Liver (tissue), 9 donors: ENCODE results near the gene RAB6A. TPM values are rescaled to one million over a fixed set of nuclear protein-coding genes. Genes with fewer than 3 reads are reported as not detected.

ENCODE experiments used
- DNase-seq: peaks from one replicate; pipeline ENCODE4 v3.0.0-alpha.2; 2017; ENCODE audit warnings: low spot score
- H3K27ac ChIP-seq, 2 donors: one replicate each; pipeline ENCODE4 v1.7.0; 2013; ENCODE audit warnings: inconsistent platforms in 2 of 2, low read length in 2 of 2, control low read depth in 1 of 2, low read depth in 1 of 2, mild to moderate bottlenecking in 1 of 2
- H3K27me3 ChIP-seq, 4 donors: one replicate each; pipeline versions ENCODE4 v1.6.1 to v1.7.0; 2013; ENCODE audit warnings: low read length in 3 of 4, inconsistent platforms in 1 of 4, mild to moderate bottlenecking in 1 of 4, moderate library complexity in 1 of 4; ENCODE audit not compliant: control insufficient read depth in 4 of 4, insufficient read depth in 4 of 4
- H3K36me3 ChIP-seq, 4 donors: one replicate each; pipeline versions ENCODE4 v1.6.1 to v1.7.0; 2013; ENCODE audit warnings: low read length in 3 of 4, mild to moderate bottlenecking in 3 of 4, low read depth in 1 of 4, moderate library complexity in 1 of 4; ENCODE audit not compliant: control insufficient read depth in 4 of 4, insufficient read depth in 3 of 4
- H3K4me1 ChIP-seq, 4 donors: one replicate each; pipeline versions ENCODE4 v1.6.1 to v1.7.0; 2013; ENCODE audit warnings: low read length in 3 of 4, mild to moderate bottlenecking in 3 of 4, moderate library complexity in 1 of 4; ENCODE audit not compliant: control insufficient read depth in 4 of 4, insufficient read depth in 4 of 4
- H3K4me3 ChIP-seq, 3 donors: one replicate each; pipeline versions ENCODE4 v1.6.1 to v1.7.0; 2013; ENCODE audit warnings: low read length in 3 of 3, control low read depth in 1 of 3, low read depth in 1 of 3, mild to moderate bottlenecking in 1 of 3
- H3K9ac ChIP-seq, 2 donors: one replicate each; pipeline ENCODE4 v1.7.0; 2013; ENCODE audit warnings: low read length in 2 of 2, mild to moderate bottlenecking in 2 of 2, moderate library complexity in 2 of 2, control low read depth in 1 of 2, low read depth in 1 of 2
- H3K9me3 ChIP-seq, 4 donors: one replicate each; pipeline versions ENCODE4 v1.6.1 to v1.7.0; 2013; ENCODE audit warnings: low read length in 3 of 4; ENCODE audit not compliant: control insufficient read depth in 4 of 4
- EGR1 ChIP-seq, 2 donors: IDR thresholded peaks; 2 replicates each; pipeline ENCODE4 v1.6.1; 2016 to 2018; ENCODE audit warnings: antibody characterized with exemption in 2 of 2, low read depth in 2 of 2
- FOXA1 ChIP-seq: IDR thresholded peaks from 2 replicates; pipeline ENCODE4 v1.6.1; 2016; ENCODE audit warnings: antibody characterized with exemption
- FOXA2 ChIP-seq: IDR thresholded peaks from 2 replicates; pipeline ENCODE4 v1.6.1; 2016; ENCODE audit warnings: antibody characterized with exemption
- GABPA ChIP-seq, 2 donors: IDR thresholded peaks in 1 of 2; conservative IDR thresholded peaks in 1 of 2; 2 replicates each; pipeline ENCODE4 v1.6.1; 2016; ENCODE audit warnings: antibody characterized with exemption in 2 of 2, mild to moderate bottlenecking in 1 of 2, moderate library complexity in 1 of 2
- HNF4A ChIP-seq, 2 donors: conservative IDR thresholded peaks; 2 replicates each; pipeline ENCODE4 v1.6.1; 2016; ENCODE audit warnings: antibody characterized with exemption in 2 of 2, mild to moderate bottlenecking in 2 of 2
- HNF4G ChIP-seq: IDR thresholded peaks from 2 replicates; pipeline ENCODE4 v1.6.1; 2016; ENCODE audit warnings: antibody characterized with exemption
- JUND ChIP-seq, 2 donors: IDR thresholded peaks; 2 replicates each; pipeline ENCODE4 v1.6.1; 2016; ENCODE audit warnings: antibody characterized with exemption in 2 of 2
- NR2F2 ChIP-seq: IDR thresholded peaks from 2 replicates; pipeline ENCODE4 v1.6.1; 2016; ENCODE audit warnings: antibody characterized with exemption
- RAD21 ChIP-seq, 2 donors: IDR thresholded peaks; 2 replicates each; pipeline ENCODE4 v1.6.1; 2016; ENCODE audit warnings: antibody characterized with exemption in 2 of 2, mild to moderate bottlenecking in 2 of 2
- RXRA ChIP-seq, 2 donors: IDR thresholded peaks; 2 replicates each; pipeline ENCODE4 v1.6.1; 2017 to 2018; ENCODE audit warnings: antibody characterized with exemption in 2 of 2, mild to moderate bottlenecking in 1 of 2
- SP1 ChIP-seq: IDR thresholded peaks from 2 replicates; pipeline ENCODE4 v1.6.1; 2018; ENCODE audit warnings: antibody characterized with exemption, mild to moderate bottlenecking
- TAF1 ChIP-seq: conservative IDR thresholded peaks from 2 replicates; pipeline ENCODE4 v1.6.1; 2016; ENCODE audit warnings: antibody characterized with exemption, mild to moderate bottlenecking
- YY1 ChIP-seq: IDR thresholded peaks from 2 replicates; pipeline ENCODE4 v1.6.1; 2016; ENCODE audit warnings: antibody characterized with exemption, mild to moderate bottlenecking
- WGBS: extraction: QIAGEN DNeasy Blood & Tissue Kit; methylation state at CpG from one replicate; pipeline ENCODE4 v1.1.7; 2013; 5-methylcytosine and 5-hydroxymethylcytosine counted together
- polyA plus RNA-seq, 2 donors: library from polyadenylated mRNA; stranded (reverse) in 1 of 2; unstranded in 1 of 2; fragments of 200-250 nt in 1 of 2; fragments of >200 nt in 1 of 2; fragmentation: Nextera tagmentation in 1 of 2; extraction: Ambion mirVana in 1 of 2; gene quantifications; one replicate each; pipeline versions ENCODE4 v1.2.1 to v1.2.3, GENCODE V29; 2013 to 2015
- total RNA-seq, 2 donors: library from RNA; depleted of rRNA; stranded (reverse); fragments of >200 nt; gene quantifications; one replicate each; pipeline ENCODE4 v1.2.3, GENCODE V29; 2014
- TF ChIP-seq, protein P1 (sequence below): IDR thresholded peaks from 2 replicates; pipeline ENCODE4 v1.6.1; 2016; ENCODE audit warnings: antibody characterized with exemption
- TF ChIP-seq, protein P2 (sequence below): IDR thresholded peaks from 2 replicates; pipeline ENCODE4 v1.6.1; 2016; ENCODE audit warnings: antibody characterized with exemption
- TF ChIP-seq, protein P3 (sequence below): fragments of 150-350 bp; IDR thresholded peaks from 2 replicates; pipeline ENCODE4 v1.5.1; 2017; ENCODE audit warnings: improper control_type of control experiment, low read depth, low read length; ENCODE audit not compliant: missing input control
- TF ChIP-seq, protein P4 (sequence below): IDR thresholded peaks from 2 replicates; pipeline ENCODE4 v1.6.1; 2016; ENCODE audit warnings: antibody characterized with exemption, mild to moderate bottlenecking
- TF ChIP-seq, protein P5 (sequence below): IDR thresholded peaks from 2 replicates; pipeline ENCODE4 v1.6.1; 2016; ENCODE audit warnings: antibody characterized with exemption
- donor health status: healthy.
- donor health status: healthy.
- donor health status: healthy.
- donor health status: healthy.
- donor health status: healthy.

The RAB6A gene
- total and polyA plus RNA-seq, 4 donors: 36.0 to 165 (median 51.5) TPM

DNA sequence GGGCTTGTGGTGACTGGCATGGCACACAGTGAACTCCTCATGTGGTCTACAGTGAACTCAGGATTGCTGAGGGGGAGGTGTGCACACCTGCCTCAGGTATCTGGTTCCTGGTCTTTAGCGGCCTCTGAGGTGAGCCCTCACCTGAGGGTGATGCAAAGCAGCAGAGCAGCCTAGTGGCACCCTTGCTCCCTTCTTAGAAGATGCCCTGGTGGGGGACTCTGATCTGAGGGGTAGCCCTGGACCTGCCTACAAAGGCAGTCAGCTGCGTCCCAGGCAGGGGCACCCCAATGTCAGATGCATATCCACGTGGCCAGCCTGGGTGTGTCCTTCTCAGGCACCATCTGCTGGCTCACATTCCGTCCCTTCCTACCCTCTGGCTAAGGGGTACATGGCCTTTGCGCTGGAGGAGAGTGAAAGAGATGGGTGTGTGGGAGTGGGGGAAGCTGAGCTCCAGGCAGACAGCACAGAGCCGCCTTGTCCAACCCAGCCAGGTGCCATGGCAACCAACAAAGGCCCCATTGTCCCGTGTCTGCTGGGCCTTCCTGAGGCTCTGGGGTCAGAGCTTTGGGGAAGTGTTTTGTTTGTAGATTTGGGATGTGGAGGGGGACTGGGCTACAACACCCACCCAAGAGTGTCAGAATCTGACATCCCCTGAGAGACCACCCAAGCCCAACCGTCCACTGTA is 108.7 kb downstream of the RAB6A start:
- DNase-seq: no peak
- Histone ChIP-seq H3K4me3 (no peak overlapping the region), H3K4me1 (peaks cover 0 to 8% (median 2%) of the 10 kb centered on the region in 4 donors), H3K27ac (no peak overlapping the region), H3K9ac (no peak overlapping the region), H3K36me3 (no peaks in the 10 kb centered on the region), H3K27me3 (no peaks in the 10 kb centered on the region), H3K9me3 (no peaks in the 10 kb centered on the region)
- WGBS: 81% methylated on average over 8 of the region's 8 CpGs
- TF ChIP-seq, protein P1, sequence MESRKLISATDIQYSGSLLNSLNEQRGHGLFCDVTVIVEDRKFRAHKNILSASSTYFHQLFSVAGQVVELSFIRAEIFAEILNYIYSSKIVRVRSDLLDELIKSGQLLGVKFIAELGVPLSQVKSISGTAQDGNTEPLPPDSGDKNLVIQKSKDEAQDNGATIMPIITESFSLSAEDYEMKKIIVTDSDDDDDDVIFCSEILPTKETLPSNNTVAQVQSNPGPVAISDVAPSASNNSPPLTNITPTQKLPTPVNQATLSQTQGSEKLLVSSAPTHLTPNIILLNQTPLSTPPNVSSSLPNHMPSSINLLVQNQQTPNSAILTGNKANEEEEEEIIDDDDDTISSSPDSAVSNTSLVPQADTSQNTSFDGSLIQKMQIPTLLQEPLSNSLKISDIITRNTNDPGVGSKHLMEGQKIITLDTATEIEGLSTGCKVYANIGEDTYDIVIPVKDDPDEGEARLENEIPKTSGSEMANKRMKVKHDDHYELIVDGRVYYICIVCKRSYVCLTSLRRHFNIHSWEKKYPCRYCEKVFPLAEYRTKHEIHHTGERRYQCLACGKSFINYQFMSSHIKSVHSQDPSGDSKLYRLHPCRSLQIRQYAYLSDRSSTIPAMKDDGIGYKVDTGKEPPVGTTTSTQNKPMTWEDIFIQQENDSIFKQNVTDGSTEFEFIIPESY: no peak
- TF ChIP-seq, protein P2, sequence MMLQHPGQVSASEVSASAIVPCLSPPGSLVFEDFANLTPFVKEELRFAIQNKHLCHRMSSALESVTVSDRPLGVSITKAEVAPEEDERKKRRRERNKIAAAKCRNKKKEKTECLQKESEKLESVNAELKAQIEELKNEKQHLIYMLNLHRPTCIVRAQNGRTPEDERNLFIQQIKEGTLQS: no peak
- TF ChIP-seq FOXA1 (no peak), YY1 (no peak), EGR1 (IDR thresholded peaks at IDR 0.05; ENCODE audit: low read depth in 2 of 2) (no peak), RXRA (IDR thresholded peaks at IDR 0.05) (no peak), GABPA (IDR thresholded peaks at IDR 0.05 in 1 of 2, conservative IDR thresholded peaks at IDR 0.05 in 1 of 2) (no peak), HNF4G (no peak), NR2F2 (no peak), JUND (IDR thresholded peaks at IDR 0.05) (no peak), HNF4A (conservative IDR thresholded peaks at IDR 0.05) (no peak), TAF1 (no peak)
- TF ChIP-seq, protein P3, sequence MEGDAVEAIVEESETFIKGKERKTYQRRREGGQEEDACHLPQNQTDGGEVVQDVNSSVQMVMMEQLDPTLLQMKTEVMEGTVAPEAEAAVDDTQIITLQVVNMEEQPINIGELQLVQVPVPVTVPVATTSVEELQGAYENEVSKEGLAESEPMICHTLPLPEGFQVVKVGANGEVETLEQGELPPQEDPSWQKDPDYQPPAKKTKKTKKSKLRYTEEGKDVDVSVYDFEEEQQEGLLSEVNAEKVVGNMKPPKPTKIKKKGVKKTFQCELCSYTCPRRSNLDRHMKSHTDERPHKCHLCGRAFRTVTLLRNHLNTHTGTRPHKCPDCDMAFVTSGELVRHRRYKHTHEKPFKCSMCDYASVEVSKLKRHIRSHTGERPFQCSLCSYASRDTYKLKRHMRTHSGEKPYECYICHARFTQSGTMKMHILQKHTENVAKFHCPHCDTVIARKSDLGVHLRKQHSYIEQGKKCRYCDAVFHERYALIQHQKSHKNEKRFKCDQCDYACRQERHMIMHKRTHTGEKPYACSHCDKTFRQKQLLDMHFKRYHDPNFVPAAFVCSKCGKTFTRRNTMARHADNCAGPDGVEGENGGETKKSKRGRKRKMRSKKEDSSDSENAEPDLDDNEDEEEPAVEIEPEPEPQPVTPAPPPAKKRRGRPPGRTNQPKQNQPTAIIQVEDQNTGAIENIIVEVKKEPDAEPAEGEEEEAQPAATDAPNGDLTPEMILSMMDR: no peak
- TF ChIP-seq, protein P4, sequence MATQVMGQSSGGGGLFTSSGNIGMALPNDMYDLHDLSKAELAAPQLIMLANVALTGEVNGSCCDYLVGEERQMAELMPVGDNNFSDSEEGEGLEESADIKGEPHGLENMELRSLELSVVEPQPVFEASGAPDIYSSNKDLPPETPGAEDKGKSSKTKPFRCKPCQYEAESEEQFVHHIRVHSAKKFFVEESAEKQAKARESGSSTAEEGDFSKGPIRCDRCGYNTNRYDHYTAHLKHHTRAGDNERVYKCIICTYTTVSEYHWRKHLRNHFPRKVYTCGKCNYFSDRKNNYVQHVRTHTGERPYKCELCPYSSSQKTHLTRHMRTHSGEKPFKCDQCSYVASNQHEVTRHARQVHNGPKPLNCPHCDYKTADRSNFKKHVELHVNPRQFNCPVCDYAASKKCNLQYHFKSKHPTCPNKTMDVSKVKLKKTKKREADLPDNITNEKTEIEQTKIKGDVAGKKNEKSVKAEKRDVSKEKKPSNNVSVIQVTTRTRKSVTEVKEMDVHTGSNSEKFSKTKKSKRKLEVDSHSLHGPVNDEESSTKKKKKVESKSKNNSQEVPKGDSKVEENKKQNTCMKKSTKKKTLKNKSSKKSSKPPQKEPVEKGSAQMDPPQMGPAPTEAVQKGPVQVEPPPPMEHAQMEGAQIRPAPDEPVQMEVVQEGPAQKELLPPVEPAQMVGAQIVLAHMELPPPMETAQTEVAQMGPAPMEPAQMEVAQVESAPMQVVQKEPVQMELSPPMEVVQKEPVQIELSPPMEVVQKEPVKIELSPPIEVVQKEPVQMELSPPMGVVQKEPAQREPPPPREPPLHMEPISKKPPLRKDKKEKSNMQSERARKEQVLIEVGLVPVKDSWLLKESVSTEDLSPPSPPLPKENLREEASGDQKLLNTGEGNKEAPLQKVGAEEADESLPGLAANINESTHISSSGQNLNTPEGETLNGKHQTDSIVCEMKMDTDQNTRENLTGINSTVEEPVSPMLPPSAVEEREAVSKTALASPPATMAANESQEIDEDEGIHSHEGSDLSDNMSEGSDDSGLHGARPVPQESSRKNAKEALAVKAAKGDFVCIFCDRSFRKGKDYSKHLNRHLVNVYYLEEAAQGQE: no peak
- TF ChIP-seq, protein P5, sequence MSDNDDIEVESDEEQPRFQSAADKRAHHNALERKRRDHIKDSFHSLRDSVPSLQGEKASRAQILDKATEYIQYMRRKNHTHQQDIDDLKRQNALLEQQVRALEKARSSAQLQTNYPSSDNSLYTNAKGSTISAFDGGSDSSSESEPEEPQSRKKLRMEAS: no peak

DNA sequence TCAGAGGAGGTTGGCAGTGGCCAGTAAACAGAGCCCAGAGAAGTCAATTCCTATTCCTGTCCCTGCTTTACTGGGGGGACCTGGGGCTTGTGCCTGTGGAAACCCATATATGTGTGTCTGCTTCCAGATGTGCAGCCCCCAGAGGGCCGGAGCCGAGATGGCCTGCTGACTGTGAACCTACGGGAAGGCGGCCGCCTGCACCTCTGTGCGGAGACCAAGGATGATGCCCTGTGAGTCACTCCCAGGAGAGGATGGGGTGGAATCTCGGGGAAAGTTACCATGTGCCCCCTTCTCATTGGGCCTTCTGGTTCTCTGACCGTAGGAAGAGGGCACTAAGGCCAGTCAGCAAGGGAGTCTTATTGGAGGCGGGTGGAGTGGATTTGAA is 109.2 kb downstream of the RAB6A start:
- no peak overlapping the region for H3K4me3 ChIP-seq
- WGBS: 96% methylated on average over 9 of the region's 9 CpGs
- no peaks in the 10 kb centered on the region for H3K27me3 ChIP-seq
- H3K9me3 ChIP-seq: no peaks in the 10 kb centered on the region
- H3K36me3 ChIP-seq: no peaks in the 10 kb centered on the region
- peaks cover 0 to 8% (median 2%) of the 10 kb centered on the region in 4 donors for H3K4me1 ChIP-seq
- no peak overlapping the region for H3K9ac ChIP-seq
- DNase-seq: no peak
- no peak overlapping the region for H3K27ac ChIP-seq
- no peak for TF ChIP-seq SP1
- no peak for TF ChIP-seq JUND (IDR thresholded peaks at IDR 0.05)
- TF ChIP-seq HNF4G: no peak
- TF ChIP-seq GABPA (IDR thresholded peaks at IDR 0.05 in 1 of 2, conservative IDR thresholded peaks at IDR 0.05 in 1 of 2): no peak
- TF ChIP-seq TAF1: no peak
- TF ChIP-seq HNF4A (conservative IDR thresholded peaks at IDR 0.05): no peak
- TF ChIP-seq, protein P2: no peak
- TF ChIP-seq RAD21 (IDR thresholded peaks at IDR 0.05): no peak
- TF ChIP-seq, protein P3: no peak
- TF ChIP-seq FOXA2: no peak
- TF ChIP-seq RXRA (IDR thresholded peaks at IDR 0.05): no peak
- TF ChIP-seq FOXA1: no peak
- TF ChIP-seq, protein P1: no peak
- TF ChIP-seq EGR1 (IDR thresholded peaks at IDR 0.05; ENCODE audit: low read depth in 2 of 2): no peak
